Neural cell (in vitro differentiated cells): ENCODE results near the gene RTF1. TPM values are rescaled to one million over a fixed set of nuclear protein-coding genes. Genes with fewer than 3 reads are reported as not detected.

Experiments used
- H2AFZ ChIP-seq: fragments of 200-600, 300-800 bp; sonication (generic), shearing (Covaris generic); 2 replicates; pipeline ENCODE4 v1.6.0; 2014; ENCODE audit warnings: low read depth, mild to moderate bottlenecking, antibody characterized with exemption, low read length, moderate library complexity
- H3F3A ChIP-seq: fragments of 200-600 bp; shearing (Covaris generic); 2 replicates; pipeline ENCODE4 v1.6.1; 2016; ENCODE audit warnings: mild to moderate bottlenecking, moderate library complexity, mixed read lengths, antibody characterized with exemption, low read length; ENCODE audit not compliant: insufficient read depth, poor library complexity, severe bottlenecking
- H3K27ac ChIP-seq: fragments of 200-600, 300-800 bp; sonication (generic), shearing (Covaris generic); 2 replicates; pipeline ENCODE4 v1.5.1; 2014; ENCODE audit warnings: mild to moderate bottlenecking, low read length, moderate library complexity
- H3K27me3 ChIP-seq: fragments of 300-800, 200-600 bp; sonication (generic), shearing (Covaris generic); 2 replicates; pipeline ENCODE4 v1.6.0; 2014; ENCODE audit warnings: mild to moderate bottlenecking, low read depth, low read length, moderate library complexity; ENCODE audit not compliant: insufficient read depth
- H3K36me3 ChIP-seq: fragments of 300-800, 200-600 bp; sonication (generic), shearing (Covaris generic); 2 replicates; pipeline ENCODE4 v1.5.1; 2014; ENCODE audit warnings: mild to moderate bottlenecking, antibody characterized with exemption, low read length, moderate library complexity; ENCODE audit not compliant: insufficient read depth
- H3K4me2 ChIP-seq: fragments of 300-800, 200-600 bp; sonication (generic), shearing (Covaris generic); 2 replicates; pipeline ENCODE4 v1.6.0; 2014; ENCODE audit warnings: mild to moderate bottlenecking, low read length
- H3K4me3 ChIP-seq: fragments of 300-800, 200-600 bp; sonication (generic), shearing (Covaris generic); 2 replicates; pipeline ENCODE4 v1.5.1; 2014; ENCODE audit warnings: mild to moderate bottlenecking, low read length, moderate library complexity
- H3K79me2 ChIP-seq: fragments of 200-600 bp; shearing (Covaris generic); replicated peaks from 2 replicates; pipeline ENCODE4 v1.6.0; 2014; ENCODE audit warnings: mild to moderate bottlenecking, low read length, moderate library complexity; ENCODE audit not compliant: insufficient read depth
- H3K9ac ChIP-seq: fragments of 300-800, 200-600 bp; sonication (generic), shearing (Covaris generic); 2 replicates; pipeline ENCODE4 v1.6.1; 2016; ENCODE audit warnings: mild to moderate bottlenecking, low read length, mixed read lengths
- H3K9me2 ChIP-seq: fragments of 200-600 bp; shearing (Covaris generic); 2 replicates; pipeline ENCODE4 v1.6.1; 2016; ENCODE audit warnings: mild to moderate bottlenecking, low read length, mixed read lengths; ENCODE audit not compliant: insufficient read depth
- H3K9me3 ChIP-seq: fragments of 200-600, 300-800 bp; sonication (generic), shearing (Covaris generic); 2 replicates; pipeline ENCODE4 v1.6.1; 2016; ENCODE audit warnings: mild to moderate bottlenecking, mixed run types, low read length, moderate library complexity, mixed read lengths
- H4K20me1 ChIP-seq: fragments of 200-600 bp; shearing (Covaris generic); 2 replicates; pipeline ENCODE4 v1.6.1; 2016; ENCODE audit warnings: mild to moderate bottlenecking, mixed run types; ENCODE audit not compliant: insufficient read depth
- CTCF ChIP-seq: fragments of 450-650 bp; IDR thresholded peaks from 2 replicates; pipeline ENCODE4 v1.5.1; 2014; ENCODE audit warnings: antibody characterized with exemption, mild to moderate bottlenecking, moderate library complexity; ENCODE audit not compliant: poor library complexity, severe bottlenecking
- EP300 ChIP-seq: fragments of 450-650 bp; conservative IDR thresholded peaks from 2 replicates; pipeline ENCODE4 v1.6.1; 2014; ENCODE audit warnings: antibody characterized with exemption, mild to moderate bottlenecking, moderate library complexity; ENCODE audit not compliant: poor library complexity, severe bottlenecking
- EZH2 ChIP-seq: fragments of 200-600, 300-800 bp; shearing (Covaris generic), sonication (generic); IDR thresholded peaks from 2 replicates; pipeline ENCODE4 v1.6.1; 2014; ENCODE audit warnings: antibody characterized with exemption, low read length, borderline replicate concordance, mild to moderate bottlenecking; ENCODE audit not compliant: insufficient read depth, poor library complexity, severe bottlenecking
- MXI1 ChIP-seq: fragments of 450-650 bp; conservative IDR thresholded peaks from 2 replicates; pipeline ENCODE4 v1.6.1; 2014; ENCODE audit warnings: antibody characterized with exemption, mild to moderate bottlenecking; ENCODE audit not compliant: poor library complexity, severe bottlenecking
- POLR2AphosphoS5 ChIP-seq: IDR thresholded peaks from 2 replicates; pipeline ENCODE4 v1.6.1; 2012
- RAD21 ChIP-seq: fragments of 450-650 bp; conservative IDR thresholded peaks from 2 replicates; pipeline ENCODE4 v1.6.1; 2014; ENCODE audit warnings: antibody characterized with exemption, mild to moderate bottlenecking, moderate library complexity
- REST ChIP-seq: IDR thresholded peaks from 2 replicates; pipeline ENCODE4 v1.6.1; 2012; ENCODE audit warnings: borderline replicate concordance
- SMC3 ChIP-seq: fragments of 450-650 bp; conservative IDR thresholded peaks from 2 replicates; pipeline ENCODE4 v1.6.1; 2014; ENCODE audit warnings: antibody characterized with exemption, mild to moderate bottlenecking, moderate library complexity; ENCODE audit not compliant: poor library complexity
- TAF1 ChIP-seq: IDR thresholded peaks from 2 replicates; pipeline ENCODE4 v1.6.1; 2012; ENCODE audit warnings: low read depth
- polyA plus RNA-seq: library from polyadenylated mRNA; depleted of rRNA; stranded (reverse); fragments of >200 nt; gene quantifications from 2 replicates; pipeline ENCODE4 v1.2.3, GENCODE V29; 2014

The RTF1 gene
- polyA plus RNA-seq, 1 donor from 2014 or later = 84.1 TPM

- Histone ChIP-seq H3K27me3 (no peaks in the 10 kb centered on the region), H3K79me2 (no peaks in the 10 kb centered on the region), H3K9me2 (no peaks in the 10 kb centered on the region), H4K20me1 (no peaks in the 10 kb centered on the region), H3K27ac (no peak overlapping the region), H2AFZ (no peak overlapping the region), H3K9me3 (no peaks in the 10 kb centered on the region), H3K36me3 (no peaks in the 10 kb centered on the region), H3K4me3 (no peak overlapping the region), H3F3A (no peaks in the 10 kb centered on the region), H3K4me2 (no peak overlapping the region), H3K9ac (no peak overlapping the region)
- TF ChIP-seq SMC3 (no peak), EP300 (no peak), REST (no peak), EZH2 (no peak), RAD21 (no peak), POLR2AphosphoS5 (no peak), TAF1 (no peak), CTCF (no peak), MXI1 (no peak)
Observed at GRCh38 chr15:41396111-41396510, 20.8 kb upstream of the RTF1 start.

GRCh38 chr15:41401904-41402267 is 15.0 kb upstream of the RTF1 start:
- H3F3A ChIP-seq = no peaks in the 10 kb centered on the region
- no peaks in the 10 kb centered on the region for H3K27me3 ChIP-seq
- H2AFZ ChIP-seq = peak overlapping the region; percentile 66
- H4K20me1 ChIP-seq = no peaks in the 10 kb centered on the region
- peak overlapping the region; percentile 74 for H3K9ac ChIP-seq
- peak overlapping the region; percentile 75 for H3K4me3 ChIP-seq
- peak overlapping the region; percentile 51 for H3K27ac ChIP-seq
- H3K79me2 ChIP-seq = peaks cover 5% of the 10 kb centered on the region
- TF ChIP-seq SMC3 (no peak), REST (no peak), RAD21 (no peak), EZH2 (no peak), TAF1 (no peak), POLR2AphosphoS5 (no peak), MXI1 (no peak), CTCF (no peak), EP300 (no peak)
- peak overlapping the region; percentile 18 for H3K4me2 ChIP-seq
- no peaks in the 10 kb centered on the region for H3K9me3 ChIP-seq
- H3K9me2 ChIP-seq = no peaks in the 10 kb centered on the region
- no peaks in the 10 kb centered on the region for H3K36me3 ChIP-seq
